ENCODE results near the gene NEO1.

Gene NEO1

GRCh38 chr15:73046073-73046472, 6.2 kb upstream of the NEO1 start:
- DNase-seq (ENCODE audit: extremely low read depth, low read depth) = no peak
- no peak overlapping the region for H3K4me3 ChIP-seq (replicated peaks; ENCODE audit: low read depth, low read length)
- no peak for TF ChIP-seq CTCF (IDR thresholded peaks at IDR 0.05; ENCODE audit: low read depth, low read length, missing control alignments)

- TF ChIP-seq CTCF (IDR thresholded peaks at IDR 0.05; ENCODE audit: low read depth, low read length, missing control alignments) = no peak
- no peak for DNase-seq (ENCODE audit: extremely low read depth, low read depth)
- H3K4me3 ChIP-seq (replicated peaks; ENCODE audit: low read depth, low read length) = no peak overlapping the region
Observed at GRCh38 chr15:73047882-73048281, 4.4 kb upstream of the NEO1 start.

- H3K4me3 ChIP-seq (replicated peaks; ENCODE audit: low read depth, low read length) = no peak overlapping the region
- DNase-seq (ENCODE audit: extremely low read depth, low read depth) = no peak
- TF ChIP-seq CTCF (IDR thresholded peaks at IDR 0.05; ENCODE audit: low read depth, low read length, missing control alignments) = no peak
Observed at GRCh38 chr15:73048624-73049295, 3.5 kb upstream of the NEO1 start.

- TF ChIP-seq CTCF (IDR thresholded peaks at IDR 0.05; ENCODE audit: low read depth, low read length, missing control alignments) = no peak
- no peak for DNase-seq (ENCODE audit: extremely low read depth, low read depth)
- H3K4me3 ChIP-seq (replicated peaks; ENCODE audit: low read depth, low read length) = no peak overlapping the region
Observed at GRCh38 chr15:73049564-73050215, 2.6 kb upstream of the NEO1 start.

- DNase-seq (ENCODE audit: extremely low read depth, low read depth) = no peak
- TF ChIP-seq CTCF (IDR thresholded peaks at IDR 0.05; ENCODE audit: low read depth, low read length, missing control alignments) = no peak
- peak overlapping the region; percentile 62 for H3K4me3 ChIP-seq (replicated peaks; ENCODE audit: low read depth, low read length)
Observed at GRCh38 chr15:73050561-73051295, 1.5 kb upstream of the NEO1 start.

GRCh38 chr15:73051391-73051806, 864 bp upstream of the NEO1 start:
- DNase-seq (ENCODE audit: extremely low read depth, low read depth) = no peak
- TF ChIP-seq CTCF (IDR thresholded peaks at IDR 0.05; ENCODE audit: low read depth, low read length, missing control alignments) = no peak
- H3K4me3 ChIP-seq (replicated peaks; ENCODE audit: low read depth, low read length) = peak overlapping the region; percentile 62

Data from HFF-Myc (cell line).